ENCODE measurements around the gene ATG101.

The ATG101 gene

DNA sequence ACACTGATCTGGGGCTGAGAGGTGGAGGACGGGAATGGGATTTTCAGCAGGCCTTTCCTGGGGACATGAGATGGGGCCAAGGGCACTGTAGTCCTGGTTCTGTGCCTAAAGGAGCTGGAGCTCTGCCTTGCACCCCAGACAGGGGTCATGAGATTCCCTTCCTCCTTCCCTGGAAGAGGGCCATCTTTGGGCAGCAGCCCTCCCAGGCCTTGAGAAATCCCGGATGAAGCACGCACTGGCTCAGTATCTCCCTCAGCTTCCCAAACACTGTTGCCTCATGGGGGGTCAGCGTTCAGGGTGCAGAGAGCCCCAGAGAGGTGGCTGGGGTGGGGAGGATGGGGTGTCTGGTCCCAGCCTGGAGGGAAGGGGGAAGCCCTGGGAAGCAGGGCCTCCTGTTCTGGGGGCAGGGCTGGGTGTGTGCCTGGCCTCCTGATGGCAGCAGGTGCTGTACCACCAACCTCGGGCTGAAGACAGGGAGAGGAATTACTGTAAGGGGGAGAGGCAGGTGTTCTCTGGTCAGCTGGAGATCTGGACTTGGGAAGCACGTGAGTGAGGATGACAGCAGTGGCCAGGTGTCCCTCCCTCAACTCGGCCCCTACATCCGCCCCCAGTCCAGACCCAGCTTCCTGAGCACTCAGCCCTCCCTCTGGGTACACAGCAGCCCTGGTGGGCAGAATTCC is 26.9 kb upstream of the ATG101 start:
- DNase-seq, result no peak

DNA sequence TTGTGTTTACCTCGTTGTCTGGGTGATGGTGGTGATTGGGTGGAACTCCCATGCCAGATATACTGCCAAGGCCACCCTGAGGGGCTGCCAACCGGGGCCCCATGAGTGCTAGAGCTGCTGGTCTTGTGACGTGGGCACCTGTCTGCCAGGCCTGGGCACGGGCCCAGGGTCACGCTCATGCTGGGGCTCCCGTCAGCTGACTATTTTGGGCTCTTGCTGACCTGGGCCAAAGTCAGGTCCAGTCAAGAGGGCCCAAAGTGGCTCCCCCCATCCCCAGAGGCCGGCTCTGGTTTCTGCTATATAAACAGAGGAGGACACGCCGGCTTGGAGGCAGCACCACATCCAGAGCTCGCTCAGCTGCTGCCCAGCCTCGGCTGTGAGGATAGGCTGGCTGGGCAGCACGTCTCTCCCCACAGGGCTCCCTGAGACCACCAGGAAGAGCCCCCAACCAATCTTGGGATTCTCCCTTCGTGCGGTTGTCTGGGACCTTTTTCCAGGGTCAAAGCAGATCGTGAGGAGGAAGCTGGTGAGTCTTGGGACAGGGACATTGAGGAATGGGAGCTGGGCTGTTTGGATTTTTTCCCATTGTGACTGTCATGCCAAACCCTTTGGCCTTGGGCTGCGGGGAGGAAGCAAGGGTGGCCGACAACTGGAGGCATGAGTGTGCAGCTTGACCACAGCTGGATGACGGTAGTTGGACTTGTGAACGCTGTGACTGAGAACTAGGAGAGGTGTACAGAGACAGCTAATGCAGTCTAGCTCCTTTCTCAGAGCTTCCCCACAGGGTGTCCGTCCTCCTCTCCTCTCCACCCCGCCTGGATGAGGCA is 26.2 kb upstream of the ATG101 start:
- no peak for DNase-seq

DNA sequence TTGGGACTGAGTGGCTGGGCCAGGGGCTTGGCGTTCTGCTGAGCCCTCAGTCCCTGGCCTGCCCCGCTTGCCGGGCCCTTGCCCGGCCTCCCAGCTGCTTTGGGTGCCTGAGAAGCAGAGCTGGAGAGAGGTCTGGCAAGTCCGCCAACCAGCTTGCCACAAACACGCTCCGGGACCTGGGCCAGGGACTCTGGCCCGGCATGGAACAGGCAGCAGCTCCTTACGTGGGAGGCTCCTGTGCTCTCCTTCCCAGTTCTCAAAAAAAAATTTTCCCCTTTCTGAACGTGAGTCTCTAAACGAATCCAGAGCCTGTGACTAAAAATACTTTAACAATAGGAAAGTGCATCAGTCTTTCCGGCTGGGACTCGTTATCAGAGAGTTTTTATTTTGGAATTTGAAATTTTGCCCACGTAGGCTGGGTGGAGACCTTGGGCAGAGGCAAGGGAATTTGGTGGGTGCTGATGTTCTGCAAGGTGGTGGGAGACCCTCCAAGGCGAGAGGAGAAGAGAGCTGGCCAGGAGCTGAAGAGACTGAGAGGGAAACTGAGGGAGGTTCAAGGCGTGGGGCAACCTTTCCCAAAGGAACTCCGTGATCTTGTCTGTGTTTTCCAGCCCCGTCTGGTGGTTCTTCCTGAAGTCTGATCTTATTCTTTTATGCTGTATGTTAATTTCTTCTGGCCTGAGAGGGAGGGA is 25.3 kb upstream of the ATG101 start:
- no peak for DNase-seq

DNA sequence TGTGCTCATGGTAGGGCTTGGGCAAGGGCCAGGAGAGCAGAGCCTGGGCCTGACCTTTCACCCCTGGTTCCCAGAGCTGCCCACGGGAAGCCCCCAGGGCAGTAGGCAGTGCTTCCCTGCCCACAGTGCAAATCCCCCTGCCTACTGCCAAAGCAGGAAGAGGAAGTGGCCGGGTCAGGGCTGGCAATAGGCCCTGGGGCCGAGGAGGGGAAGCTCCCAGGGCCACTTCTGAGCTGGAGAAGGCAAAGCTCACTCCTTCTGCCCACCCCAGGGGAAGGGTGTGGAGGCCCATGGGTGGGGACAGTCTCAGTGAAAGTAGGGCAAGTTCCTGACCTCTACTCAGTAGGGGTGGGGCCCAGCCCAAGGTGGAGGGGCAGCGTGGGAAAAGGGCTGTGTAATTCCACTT is 24.0 kb upstream of the ATG101 start:
- DNase-seq, result no peak

DNA sequence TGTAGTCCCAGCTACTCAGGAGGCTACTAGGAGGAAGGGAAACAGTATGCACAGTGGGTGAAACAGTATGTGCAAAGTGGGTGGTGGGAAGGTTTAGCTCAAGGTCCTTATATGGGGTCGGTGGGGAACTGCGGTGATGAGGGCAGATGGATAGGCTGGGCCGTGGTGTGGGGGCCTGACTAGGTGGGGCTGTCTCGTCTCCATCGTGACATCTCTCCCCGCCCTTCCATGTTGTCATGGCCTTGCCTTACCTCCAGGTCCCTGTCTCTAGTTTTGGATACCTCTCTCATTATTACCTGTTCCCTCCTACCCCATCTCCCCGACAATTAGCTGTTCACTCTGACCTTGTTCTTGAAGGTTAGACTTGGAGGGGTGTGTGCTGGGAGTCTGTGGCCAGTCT is 22.9 kb upstream of the ATG101 start:
- DNase-seq, result no peak

DNA sequence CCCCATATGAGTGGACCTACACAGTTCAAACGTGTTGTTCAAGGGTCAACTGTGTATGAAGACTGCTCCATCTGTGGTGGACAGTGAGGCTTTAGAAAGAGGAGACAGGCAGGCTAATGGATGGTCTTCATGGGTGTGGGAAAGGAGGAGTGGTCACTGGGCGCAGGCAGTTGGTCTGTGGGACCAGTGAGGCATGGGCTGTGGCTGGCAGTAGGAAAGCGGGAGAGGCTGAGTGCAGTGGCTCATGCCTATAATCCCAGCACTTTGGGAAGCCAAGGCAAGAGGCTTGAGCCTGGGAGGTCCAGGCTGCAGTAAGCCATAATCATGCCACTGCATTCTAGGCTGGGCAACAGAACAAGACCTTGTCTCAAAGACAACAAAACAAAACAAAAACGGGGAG is 20.5 kb upstream of the ATG101 start:
- no peak for DNase-seq

DNA sequence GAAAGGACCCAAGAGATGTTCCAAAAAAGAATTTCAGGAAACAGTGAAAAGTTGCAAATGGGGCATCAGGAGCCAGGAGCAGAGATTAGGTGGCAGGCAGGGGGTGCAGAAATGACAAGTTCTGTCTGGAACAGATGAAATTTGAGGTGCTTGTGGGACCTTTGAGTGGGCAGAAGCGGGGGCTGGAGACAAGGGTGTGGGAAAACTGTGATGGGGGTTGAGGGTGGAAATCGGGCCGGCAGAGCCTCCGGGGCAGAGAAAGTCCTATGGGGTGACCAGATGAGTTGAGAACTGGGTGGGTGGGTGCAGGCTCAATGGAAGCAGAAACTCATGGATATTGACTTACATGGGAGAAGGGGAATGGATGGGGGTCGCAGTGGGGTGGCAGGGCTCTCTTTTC is 20.1 kb upstream of the ATG101 start:
- no peak for DNase-seq

DNA sequence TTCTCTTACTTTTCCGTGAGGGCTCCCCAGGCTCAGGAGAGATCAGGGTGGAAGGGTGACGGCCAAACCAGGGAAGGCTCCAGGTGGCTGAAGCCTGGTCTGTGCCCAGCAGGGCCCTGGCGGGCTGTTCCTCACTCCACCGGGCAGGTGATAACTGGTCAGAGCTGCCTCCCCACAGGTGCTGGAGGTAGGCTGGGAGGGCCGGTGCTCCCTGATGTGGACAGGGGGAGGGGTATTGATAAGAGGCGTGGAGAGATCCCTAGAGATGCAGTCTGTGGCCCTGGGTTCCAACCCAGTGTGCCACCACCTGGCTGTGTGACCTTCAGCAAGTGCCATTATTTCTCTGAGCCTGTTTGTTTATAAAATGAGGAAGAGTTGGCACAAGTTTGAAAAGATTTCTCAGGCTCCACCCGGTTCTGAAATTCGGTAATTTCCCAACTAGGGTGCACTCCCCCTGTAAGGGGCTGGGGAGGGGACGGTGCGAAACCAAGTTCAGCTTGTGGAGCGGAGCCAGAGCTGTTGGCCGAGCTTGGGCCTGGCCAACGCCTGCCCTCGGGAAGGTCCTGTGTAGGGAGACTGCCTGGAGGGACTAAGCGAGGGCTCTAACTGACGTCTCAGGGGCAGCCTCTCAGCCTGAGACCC is 19.5 kb upstream of the ATG101 start:
- no peak for DNase-seq

DNA sequence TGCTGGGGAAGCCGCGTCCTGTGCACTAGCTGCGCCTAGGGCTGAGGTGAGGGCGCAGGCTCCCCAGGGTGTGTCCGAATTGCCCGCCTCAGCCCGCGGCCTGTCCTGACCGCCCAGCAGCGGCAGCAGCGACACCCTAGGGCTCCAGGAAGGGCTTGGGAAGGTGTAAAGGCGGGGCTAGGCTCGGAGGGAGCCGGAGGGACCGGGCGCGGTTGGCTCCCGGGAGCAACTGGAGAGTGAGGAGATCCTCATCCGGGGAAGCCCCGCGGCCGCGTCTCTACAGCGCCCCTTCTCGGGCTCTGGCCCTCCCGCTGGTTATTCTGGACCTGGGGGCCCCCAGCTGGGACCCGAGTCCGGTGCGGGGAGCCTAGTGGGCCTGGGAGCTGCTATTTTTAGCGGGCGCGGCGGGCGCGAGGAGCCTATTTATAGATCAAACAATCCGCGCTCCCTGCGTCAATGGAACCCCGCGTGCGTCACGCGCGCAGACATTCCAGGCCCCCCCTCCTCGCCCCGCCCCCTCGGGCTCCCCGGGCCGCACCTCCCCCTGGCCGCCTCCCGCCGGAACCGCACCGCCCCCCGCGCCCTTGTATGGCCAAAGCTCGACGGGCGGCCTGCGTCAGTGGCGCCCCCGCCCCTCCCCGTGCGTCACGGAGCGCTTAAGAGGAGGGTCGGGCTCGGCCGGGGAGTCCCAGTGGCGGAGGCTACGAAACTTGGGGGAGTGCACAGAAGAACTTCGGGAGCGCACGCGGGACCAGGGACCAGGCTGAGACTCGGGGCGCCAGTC is 18.8 kb upstream of the ATG101 start, which contains the start of gene NR4A1:
Gene NR4A1 (plus strand): TSS at position 685 of the 784 bp plus-strand sequence. CDS start 2,887 bp downstream, outside the sequence.
- no peak for DNase-seq

DNA sequence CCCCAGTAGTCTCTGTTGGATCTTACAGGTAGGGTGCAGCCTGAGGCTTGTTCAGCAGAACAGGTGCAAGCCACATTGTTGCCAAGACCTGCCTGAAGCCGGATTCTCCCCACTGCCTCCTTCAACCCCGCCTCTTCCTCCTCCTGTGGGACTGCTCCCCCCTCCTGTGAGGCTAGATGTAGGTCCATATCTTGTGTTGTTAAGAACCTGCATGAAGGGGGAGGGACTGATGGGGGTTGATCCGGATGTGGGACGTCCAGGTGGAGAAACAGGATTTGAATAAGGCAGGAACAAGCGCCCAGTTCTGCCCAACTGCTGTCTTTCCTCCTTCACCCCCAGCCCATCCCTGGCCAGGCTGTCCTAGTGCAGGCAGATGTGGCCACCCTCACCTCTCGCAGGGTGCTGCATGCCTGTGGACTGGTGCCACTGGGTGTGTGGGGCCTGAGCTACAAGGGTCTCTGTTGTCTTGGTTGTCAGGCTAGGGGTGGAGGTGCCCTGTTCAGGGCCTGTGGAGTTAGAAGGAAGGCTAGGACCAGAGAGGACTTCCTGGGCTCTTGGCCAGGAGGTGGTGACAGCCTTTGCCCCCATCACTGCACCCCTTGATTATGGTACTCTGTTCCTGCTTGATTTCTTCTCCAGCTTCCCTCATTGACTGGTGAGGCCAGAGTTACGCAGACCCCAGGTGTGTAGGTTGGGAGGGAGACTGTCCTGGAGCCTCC is 17.2 kb upstream of the ATG101 start:
- no peak for DNase-seq

DNA sequence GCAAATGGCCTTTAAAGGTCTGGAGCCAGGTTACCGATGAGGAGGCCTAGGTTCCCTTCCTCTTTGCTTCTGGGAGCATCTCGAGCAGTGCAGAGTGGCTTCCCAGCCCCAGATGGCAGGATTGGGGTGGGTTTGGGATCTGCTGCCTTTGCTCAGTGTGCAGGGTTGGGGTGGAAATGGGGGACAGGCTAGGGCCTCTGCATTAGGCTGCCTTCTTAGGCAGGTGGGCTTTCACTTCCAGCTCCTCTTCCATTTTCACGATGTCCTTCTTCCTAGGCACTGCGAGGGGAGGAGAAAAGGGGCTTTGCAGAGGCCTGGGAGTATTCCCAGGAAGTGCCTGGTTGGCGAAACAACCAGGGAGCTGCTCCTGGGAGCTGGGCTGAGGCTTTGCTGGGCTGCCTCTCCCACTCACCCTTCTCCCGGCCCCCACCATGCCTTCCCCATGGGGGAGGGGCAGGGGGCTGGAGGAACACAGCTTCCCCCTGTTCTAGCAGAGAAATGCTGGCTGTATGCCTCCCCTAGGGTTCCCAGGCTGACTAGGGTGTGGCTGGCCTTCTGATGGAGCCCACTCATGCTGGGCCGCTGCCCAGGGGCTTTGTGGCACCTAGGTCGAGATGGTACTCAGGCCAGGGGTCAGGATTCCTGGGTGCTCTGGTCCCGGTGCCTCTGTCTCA is 16.1 kb upstream of the ATG101 start:
- no peak for DNase-seq

DNA sequence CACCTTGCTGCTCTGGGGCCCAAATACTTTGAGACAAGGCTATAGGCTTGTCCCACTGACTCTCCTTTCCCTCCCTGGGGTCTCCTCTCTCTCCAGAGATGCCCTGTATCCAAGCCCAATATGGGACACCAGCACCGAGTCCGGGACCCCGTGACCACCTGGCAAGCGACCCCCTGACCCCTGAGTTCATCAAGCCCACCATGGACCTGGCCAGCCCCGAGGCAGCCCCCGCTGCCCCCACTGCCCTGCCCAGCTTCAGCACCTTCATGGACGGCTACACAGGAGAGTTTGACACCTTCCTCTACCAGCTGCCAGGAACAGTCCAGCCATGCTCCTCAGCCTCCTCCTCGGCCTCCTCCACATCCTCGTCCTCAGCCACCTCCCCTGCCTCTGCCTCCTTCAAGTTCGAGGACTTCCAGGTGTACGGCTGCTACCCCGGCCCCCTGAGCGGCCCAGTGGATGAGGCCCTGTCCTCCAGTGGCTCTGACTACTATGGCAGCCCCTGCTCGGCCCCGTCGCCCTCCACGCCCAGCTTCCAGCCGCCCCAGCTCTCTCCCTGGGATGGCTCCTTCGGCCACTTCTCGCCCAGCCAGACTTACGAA is 15.4 kb upstream of the ATG101 start:
- DNase-seq, result no peak

DNA sequence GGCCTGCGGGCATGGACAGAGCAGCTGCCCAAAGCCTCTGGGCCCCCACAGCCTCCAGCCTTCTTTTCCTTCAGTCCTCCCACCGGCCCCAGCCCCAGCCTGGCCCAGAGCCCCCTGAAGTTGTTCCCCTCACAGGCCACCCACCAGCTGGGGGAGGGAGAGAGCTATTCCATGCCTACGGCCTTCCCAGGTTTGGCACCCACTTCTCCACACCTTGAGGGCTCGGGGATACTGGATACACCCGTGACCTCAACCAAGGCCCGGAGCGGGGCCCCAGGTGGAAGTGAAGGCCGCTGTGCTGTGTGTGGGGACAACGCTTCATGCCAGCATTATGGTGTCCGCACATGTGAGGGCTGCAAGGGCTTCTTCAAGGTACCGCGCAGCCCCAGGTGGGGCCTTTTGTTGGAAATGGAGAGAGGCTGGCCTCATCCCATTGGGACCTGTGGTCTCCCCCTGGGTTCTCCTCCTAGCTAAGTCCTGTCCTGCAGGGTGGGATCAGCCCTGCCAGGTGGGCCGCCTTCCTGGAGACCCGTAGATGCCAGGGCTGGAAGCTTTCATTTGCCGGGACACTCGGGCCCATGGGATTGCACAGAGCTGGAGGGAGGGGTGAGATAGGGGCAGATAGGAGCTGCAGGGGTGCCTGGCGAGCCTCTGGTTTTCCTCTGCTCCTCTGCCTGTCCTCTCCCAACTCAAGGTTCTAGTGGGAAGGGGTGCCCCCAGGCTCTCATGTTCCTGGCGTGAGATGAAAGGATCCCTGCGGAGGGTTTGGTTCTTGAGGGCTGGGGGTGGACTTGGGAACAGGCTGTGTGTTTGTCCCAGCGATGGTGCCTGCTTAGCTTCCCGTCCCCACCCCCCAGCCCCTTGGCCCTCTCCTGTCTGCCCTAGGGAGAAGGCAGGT is 14.7 kb upstream of the ATG101 start:
- DNase-seq, result no peak

DNA sequence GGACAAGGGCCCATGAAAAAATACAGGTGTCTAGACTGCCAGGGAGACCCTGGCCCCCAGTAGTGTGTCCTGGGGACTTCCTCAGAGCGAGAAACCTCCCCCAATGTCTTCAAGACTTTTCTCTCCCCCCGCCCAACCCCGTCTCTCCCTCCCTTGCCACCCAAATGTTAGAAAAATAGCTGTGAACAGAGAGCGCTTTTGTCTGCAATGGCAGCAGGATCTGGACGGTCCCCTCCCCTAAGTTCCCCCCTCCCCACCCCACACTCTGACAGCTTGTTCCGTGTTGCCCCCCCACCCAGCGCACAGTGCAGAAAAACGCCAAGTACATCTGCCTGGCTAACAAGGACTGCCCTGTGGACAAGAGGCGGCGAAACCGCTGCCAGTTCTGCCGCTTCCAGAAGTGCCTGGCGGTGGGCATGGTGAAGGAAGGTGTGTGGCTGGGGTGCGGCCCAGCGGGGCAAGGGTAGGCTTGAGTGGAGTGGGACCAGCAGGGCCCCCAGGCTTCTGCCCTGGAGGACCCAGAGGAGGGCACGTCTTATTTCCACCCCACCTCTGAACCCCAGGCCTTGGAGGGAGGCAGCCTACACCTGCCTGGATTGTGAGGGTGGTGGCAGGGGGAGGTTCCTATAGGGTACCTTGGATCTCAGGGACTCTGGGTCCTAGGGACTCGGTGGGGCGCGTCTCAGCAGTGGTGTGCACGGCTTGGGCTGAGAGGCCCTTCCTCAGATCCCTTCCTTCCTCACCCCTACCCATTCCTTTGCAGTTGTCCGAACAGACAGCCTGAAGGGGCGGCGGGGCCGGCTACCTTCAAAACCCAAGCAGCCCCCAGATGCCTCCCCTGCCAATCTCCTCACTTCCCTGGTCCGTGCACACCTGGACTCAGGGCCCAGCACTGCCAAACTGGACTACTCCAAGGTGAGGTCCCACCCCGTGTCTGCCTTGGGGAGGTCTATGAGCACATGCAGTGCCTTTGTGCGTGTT is 13.8 kb upstream of the ATG101 start:
- no peak for DNase-seq

DNA sequence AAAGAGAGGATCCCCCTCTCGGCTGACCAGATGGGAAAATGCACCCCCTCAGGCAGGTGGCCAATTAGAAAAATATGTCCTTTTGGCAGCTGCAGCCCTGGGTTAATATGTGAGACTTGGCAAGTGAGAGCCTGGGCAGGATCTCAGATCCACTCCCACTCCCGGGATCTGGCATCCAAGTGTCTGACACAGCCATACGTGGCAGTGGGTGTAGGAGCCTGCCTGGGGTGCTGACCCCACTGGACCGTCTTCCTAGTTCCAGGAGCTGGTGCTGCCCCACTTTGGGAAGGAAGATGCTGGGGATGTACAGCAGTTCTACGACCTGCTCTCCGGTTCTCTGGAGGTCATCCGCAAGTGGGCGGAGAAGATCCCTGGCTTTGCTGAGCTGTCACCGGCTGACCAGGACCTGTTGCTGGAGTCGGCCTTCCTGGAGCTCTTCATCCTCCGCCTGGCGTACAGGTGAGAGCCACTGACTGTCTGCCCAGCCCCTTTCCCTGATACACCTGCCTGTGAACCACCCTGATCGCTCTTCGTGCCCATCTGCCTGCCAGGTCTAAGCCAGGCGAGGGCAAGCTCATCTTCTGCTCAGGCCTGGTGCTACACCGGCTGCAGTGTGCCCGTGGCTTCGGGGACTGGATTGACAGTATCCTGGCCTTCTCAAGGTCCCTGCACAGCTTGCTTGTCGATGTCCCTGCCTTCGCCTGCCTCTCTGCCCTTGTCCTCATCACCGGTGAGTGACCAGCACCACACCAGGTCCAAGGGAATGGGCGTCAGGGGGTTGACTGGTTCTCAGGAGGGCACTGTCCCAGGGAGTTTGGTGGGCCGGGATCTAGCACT is 12.8 kb upstream of the ATG101 start:
- DNase-seq, result no peak

DNA sequence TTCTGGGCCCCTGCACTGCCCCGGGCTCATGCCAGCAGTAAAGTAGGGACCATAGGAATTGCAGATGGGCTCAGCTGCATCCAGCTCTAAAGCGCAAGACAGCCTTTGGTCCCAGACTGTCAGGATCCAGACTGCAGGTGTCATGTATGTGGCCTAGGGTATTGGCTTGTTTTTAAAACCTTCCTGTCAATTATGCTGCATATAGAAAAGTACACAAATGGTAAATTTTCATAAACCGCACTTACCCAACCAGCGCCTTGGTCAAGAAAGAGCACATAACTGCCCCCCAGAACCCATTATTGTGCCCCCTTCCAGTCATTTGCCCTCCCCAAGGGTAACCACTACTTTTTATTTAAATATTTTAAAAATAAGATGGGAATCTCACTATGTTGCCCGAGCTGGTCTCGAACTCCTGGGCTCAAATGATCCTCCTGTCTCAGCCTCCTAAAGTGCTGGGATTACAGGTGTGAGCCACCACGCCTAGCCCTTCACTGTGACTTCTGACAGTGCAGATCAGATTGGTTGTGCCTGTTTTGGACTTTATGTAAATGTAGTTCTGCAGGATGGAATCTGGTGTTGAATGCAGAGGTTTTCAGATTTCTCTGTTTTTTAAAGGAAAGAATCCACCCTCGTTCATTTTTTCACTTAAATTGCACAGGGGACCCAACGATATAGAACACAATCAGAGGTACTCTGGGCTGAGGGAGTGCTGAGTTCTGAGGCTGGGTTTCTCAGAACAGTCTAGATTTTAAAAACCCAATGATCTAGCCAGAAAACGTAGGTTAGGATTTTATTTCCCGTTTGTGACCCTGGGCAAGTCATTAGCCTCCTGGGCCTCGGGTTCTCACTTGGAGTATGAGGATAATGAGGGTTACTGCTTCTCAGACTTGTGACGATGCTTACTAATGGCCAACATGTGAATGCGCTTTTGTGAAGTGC is 11.9 kb upstream of the ATG101 start:
- no peak for DNase-seq
